ENCODE measurements around the gene AIPL1. TPM values are rescaled to one million over a fixed set of nuclear protein-coding genes. Genes with fewer than 3 reads are reported as not detected.

AIPL1 gene
- total RNA-seq, 1 donor from 2014 or later: not detected

DNA sequence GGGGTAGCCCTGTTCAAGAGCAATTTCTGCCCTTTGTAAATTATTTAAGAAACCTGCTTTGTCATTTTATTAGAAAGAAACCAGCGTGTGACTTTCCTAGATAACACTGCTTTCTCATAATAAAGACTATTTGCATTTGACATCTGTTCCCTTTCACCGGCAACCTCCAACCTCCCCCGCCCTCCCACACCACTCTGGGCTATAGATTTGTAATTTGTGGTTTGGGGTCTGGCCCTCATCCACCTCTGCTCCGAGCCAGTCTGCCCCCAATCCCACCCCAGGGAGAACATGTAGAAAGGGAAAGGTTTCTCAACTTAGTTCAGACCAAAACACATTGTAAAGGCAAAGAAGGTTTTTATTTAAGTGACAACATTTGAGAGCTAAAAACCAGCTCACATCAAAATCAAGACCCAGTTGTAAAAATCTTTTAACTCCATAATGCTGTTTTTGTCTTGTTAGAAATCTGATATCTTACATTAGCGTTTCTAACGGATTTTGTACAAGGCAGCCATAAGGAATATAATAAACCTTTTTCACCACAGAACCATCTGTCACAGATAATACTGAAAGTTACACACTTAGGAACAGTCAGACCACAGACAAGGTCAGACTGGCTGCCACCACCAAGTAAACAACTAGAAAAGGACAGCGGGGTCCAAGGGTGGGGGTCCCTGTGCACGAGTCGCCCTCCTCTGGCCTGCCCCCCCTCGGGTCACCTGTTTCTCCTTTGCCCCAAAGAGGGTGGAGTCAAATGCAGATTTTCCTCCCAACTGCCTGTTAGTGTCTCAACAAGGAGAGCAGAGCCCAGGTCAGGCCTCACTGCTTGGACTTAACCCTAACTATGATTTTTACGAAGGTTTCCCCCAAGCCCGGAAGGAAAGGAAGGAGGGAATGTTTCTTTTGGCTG, 16.3 kb upstream of the AIPL1 start:
- DNase-seq (ENCODE audit: low read depth in 2 of 2): peak in 1 of 2 donors; percentile 33

DNA sequence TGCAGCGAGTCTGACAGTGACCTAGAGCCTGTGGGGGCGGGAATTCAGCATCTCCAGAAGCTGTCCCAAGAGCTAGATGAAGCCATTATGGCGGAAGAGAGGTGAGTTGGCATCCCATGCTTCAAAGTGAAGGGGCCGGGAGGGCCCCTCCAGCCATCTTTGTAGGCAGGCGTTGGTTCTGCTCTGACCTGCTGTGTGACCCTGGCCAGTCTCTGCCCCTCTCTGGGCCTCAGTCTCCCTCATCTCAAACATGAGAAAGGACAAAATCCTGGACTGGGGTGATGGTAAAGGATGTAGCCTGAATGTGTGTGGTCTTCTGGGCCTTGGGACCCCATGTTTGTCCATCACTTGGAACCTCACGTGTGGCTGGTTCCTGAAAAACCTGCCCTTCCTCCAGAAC, 14.4 kb upstream of the AIPL1 start:
- no peak for DNase-seq (ENCODE audit: low read depth in 2 of 2)

DNA sequence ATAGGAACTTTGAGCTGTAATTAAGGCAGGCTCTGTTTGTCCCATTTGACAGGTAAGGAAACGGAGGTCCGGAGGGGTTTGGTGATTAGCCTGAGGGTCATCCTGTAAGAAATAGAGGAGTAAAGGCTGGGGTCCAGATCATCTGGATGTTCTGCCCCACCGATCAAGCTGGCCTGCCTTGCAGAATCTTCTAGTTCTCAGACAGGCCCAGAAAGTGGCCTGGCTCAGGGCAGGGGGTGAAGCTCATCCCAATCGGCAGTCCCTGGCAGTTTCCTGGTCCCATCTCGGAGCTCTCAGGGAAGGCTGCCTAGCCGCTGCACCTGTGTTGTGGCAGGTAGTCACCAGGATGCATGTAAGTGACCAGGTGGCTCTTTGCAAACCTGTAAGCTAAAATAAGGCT, 13.6 kb upstream of the AIPL1 start:
- no peak for DNase-seq (ENCODE audit: low read depth in 2 of 2)

DNA sequence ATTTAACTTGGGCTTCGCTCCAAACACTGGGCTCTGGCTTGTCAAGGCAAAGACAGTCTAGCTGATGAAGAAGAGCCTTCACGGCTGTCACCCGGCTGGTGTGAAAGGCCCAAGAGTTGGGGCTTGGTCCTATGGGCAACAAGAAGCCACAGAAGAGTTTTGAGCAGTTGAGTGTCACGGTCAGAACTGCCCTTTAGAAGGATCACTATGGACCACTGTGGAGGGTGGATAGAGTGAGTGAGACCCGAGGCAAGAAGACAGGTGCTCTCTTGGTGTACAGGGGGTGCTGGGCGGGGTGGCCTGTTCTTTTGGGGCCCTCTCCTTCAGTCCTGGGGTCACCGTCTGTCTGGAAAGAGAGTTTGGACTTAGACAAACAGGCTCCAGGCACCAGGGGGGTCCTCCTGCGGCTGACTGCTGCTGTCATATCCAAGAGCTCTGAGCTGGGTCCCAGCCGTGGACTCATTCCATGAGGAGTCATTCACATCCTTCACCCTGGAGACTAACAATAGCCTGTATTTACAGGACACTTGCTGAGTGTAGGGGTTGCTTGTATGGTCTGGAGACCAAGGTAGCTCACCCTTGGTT, 11.7 kb upstream of the AIPL1 start:
- no peak for DNase-seq (ENCODE audit: low read depth in 2 of 2)

DNA sequence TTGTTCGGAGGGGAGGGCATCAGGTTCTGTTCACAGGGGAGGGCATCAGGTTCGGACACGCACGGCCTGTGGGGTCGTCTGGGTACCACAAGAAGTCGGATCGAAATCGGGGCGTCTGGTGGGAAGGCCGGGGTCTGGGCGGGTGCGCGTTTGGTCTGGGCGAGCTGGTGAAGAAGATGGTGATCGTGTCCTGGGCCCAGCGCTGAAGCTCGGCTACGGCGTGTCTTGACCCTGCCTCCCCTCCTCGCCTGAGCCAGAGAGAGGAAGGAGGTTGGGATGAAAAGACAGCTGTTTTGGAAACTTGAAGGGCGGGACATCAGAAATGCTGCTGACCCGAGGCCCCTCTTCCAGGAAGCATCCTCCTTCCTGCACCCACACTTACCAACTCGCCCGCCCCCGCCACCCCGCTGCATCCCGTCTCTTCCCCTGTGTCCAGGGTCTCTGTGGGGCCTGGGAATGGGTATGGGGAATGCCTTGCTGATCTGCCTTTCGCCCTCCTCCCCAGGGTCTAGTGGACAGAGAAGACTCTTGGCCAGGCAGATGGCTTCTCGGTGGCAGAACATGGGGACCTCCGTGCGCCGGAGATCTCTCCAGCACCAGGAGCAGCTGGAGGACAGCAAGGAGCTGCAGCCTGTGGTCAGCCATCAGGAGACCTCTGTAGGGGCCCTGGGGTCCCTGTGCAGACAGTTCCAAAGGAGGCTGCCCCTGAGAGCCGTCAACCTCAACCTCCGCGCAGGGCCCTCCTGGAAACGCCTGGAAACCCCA, 9.8 kb upstream of the AIPL1 start:
- DNase-seq (ENCODE audit: low read depth in 2 of 2): no peak

DNA sequence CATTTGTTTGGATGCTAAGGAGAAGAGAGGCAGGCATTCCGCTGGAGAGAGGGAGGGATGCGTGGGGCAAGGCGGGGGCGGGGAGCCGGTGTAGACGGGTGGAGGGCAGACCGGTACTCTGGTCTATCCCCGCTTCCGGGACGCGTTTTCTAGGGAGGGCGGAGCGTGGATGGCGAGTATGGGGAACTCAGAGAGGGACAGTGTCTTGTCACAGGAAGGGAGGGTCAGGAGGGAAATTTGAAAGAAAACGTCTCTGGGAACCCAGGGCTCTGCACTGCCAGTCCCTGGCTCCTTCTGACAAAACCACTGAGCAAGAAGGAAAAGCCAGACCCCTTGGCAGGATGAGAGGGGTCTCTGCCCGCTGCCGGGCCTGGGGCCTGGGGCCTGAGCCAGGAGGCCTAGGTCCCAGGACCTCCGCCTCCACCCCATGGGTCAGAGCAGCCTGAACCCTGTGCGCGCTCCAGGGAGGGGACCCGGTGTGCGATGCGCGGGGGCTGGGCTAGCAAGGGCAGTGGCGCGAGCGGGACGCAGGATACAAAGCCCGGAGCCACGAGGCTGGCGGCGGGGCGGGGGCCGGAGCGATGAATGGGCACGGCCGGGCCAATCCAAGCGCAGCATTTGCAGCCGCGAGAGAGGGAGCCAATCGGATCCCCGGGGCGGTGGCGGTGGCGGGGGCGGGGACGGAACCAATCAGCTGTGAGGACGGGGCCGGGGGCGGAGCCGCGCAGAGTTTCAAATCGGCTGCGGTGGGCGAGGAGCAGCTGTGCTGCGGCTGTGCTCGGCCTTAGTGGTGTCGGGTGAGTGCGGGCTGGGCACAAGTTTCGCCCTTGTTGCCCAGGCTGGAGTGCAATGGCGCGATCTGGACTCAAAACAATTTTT, 9.0 kb upstream of the AIPL1 start, which contains the start of gene PIMREG:
TSS of gene PIMREG (plus strand) at position 764 of the 879 bp plus-strand sequence. CDS start 656 bp downstream, outside the sequence.
- peak; percentile 93 to 95 for DNase-seq (ENCODE audit: low read depth in 2 of 2)

DNA sequence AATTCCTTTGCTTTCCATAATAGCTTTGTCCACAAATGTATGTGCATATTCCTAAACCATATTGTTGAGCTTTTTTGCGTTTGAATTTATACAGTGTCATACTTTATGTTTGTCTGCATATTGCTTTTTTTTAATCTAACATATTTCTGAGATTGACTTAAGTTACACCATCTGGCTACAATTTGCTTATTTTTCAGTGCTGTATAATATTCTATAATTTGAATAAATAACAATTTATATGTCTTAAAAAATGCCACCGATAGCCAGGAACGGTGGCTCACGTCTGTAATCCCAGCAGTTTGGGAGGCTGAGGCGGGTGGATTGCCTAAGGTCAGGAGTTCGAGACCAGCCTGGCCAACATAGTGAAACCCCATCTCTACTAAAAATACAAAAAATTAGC, 7.9 kb upstream of the AIPL1 start:
- DNase-seq (ENCODE audit: low read depth in 2 of 2): no peak

DNA sequence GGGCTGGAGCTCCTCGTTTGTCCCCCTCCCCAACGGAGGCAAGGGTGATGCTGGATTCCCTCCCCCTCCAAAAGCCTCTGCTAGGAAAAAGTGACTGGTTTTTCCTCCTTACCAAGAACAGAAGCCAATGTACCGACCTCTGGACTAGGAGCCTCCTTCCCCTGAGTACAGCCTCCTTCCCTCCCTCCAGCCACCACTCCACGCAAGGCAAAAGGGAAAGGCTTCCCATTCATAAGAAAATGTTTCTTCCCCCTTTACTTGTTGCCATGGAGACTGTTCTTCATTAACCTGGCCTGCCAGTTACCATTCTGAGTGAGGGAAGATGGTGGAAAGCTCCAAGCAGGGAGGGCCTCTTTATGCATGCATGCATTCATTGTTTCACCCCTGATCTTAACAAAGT, 5.0 kb upstream of the AIPL1 start:
- DNase-seq (ENCODE audit: low read depth in 2 of 2): no peak

DNA sequence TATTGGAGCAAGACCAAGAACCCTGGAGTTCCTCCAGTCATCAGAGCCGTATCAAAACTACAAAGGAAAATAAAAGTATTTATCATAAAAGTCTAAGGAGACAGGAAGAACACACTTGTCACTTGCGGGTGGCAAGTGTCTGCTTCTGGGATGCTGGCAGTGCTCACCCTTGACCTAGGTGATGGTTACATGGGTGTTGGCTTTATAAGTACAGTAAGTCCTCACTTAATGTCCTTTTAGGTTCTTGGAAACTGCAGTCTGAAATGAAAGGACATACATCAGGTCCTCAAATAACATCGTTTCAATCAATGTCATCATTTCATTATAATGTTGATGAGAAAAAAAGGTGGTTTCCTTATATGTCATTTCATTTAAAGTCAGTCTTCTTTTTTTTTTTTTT, 3.0 kb upstream of the AIPL1 start:
- no peak for DNase-seq (ENCODE audit: low read depth in 2 of 2)

DNA sequence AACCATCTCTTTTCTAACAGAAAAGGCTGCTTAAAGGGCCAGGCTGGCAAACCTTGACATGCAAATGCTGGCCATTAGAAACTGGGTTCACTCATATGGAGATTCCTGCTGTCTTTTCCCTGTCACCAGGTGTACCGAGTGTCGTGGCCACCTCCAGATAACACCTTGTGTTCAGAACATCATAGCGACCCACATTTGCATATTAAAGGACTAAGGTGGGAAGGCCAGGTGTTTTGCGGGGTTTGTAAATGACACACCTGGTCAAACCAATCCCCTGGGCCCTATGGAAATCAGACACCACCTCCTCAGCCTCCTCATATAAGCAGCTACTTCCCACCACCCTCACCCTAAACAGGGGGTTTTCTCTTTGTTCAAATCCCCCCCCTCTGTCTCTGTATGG, 2.5 kb upstream of the AIPL1 start:
- no peak for DNase-seq (ENCODE audit: low read depth in 2 of 2)

DNA sequence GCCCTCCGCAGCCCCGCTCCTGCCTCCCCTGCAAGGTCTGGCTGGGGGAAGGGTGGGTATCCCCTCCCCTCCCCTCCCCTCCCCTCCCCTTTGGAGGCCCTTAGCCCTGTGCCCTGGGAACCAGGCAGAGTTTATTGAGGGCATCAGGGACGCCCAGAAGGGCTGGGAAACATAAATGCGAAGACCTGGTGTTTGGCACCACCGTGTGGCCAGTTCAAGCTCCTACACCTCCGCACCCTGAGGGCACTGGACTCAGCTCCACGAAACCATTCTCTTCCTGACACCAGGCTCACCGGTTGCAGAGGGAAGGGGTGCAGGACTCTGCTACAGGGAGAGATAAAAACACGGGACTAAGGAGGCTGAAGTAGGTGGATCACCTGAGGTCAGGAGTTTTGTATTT, 1.0 kb upstream of the AIPL1 start:
- peak; percentile 70 to 79 for DNase-seq (ENCODE audit: low read depth in 2 of 2)

DNA sequence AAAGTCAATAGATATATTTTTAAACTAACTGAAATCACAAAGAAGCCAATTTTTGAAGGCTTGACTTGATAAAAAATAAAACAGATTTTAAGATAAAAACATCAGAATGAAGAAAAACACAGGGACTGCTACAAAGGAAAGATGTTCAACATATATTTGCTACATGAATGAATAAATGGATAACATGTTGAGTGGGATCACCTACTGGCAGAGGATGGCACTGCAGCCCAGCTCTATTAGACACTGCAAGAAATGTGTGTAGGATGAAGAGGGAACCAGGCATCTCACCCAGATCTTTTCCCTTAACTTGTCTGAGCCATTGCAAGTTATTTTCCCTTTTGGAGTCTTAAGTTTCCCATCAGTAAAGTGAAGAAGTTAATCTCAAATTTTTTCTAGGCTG, 4.2 kb downstream of the AIPL1 start:
- DNase-seq (ENCODE audit: low read depth in 2 of 2): no peak

DNA sequence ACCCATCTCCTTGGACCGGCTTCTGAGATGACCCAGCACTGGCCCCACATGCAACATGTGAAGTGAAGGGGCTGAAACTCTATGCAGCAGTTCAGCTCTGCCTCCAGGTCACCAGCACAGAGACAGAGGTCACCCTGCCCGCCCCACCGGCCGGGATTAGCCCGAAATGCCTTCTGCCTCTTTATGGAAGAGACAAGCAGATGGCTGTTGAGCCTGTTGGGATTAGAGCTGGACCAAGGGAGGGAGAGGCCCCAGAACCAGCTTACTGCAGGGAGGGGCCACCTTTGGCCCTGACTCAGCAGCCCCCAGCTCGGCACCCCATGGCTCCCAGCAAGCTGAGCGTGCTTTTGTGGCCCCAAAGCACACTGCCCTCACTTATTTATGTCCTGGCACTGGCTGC, 5.7 kb downstream of the AIPL1 start:
- DNase-seq (ENCODE audit: low read depth in 2 of 2): no peak

DNA sequence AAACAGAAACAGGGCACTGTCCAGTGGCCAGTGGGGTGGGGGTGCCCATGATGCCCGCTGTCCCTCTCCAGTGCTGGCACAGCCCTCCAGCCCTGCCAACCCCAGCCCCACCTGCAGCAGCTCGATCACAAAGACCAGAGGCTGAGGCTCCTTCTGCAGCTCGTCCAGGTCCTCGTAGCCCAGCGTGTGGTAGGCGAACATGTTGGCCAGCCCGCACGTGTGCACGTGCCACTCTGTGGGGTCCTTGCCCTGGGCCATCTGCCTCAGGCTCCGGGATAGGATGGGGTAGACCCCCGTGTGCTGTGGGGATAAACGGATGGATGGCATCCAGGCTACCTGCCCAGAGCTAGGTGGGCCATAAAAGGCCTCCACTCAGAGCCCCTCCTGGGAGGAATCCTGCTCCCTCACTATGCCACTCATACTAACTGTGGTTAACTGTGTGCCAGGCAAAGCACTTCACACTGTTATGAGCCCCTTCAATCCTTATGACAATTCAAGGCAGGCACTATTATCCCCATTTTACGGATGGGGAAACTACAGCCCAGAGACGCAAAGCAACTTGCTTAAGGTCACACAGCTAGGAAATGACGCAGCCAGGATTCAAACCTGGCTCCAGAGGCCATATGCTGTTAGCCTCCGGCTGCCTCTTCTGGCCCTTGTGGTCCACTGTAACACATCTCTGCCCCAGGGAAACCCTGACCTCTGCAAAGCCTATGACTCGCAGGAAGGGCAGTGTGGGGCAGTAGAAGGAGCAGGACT, 6.5 kb downstream of the AIPL1 start:
- DNase-seq (ENCODE audit: low read depth in 2 of 2): no peak

DNA sequence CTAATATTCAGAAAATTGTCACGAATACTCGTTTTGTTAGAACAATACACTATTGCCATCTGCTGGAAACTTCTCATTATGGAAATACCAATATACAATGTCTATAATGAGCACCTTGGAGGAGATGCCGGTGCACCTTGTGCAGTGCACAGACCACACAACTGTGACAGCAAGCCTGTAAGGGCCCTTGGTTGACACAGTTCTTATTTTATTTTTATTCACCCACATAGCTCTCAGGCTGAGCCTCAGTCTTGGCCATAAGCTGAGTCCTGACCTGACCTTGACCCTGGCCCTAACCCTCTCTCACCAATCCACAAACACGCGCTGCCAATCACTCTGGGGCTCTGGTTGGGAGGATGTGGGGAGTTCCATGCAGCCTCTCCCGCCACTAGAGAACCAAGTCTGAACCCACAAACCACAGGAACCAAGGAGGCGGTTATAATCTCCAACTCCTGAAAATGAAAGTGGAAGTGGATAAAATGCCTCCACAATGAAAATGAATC, 7.6 kb downstream of the AIPL1 start:
- DNase-seq (ENCODE audit: low read depth in 2 of 2): no peak

DNA sequence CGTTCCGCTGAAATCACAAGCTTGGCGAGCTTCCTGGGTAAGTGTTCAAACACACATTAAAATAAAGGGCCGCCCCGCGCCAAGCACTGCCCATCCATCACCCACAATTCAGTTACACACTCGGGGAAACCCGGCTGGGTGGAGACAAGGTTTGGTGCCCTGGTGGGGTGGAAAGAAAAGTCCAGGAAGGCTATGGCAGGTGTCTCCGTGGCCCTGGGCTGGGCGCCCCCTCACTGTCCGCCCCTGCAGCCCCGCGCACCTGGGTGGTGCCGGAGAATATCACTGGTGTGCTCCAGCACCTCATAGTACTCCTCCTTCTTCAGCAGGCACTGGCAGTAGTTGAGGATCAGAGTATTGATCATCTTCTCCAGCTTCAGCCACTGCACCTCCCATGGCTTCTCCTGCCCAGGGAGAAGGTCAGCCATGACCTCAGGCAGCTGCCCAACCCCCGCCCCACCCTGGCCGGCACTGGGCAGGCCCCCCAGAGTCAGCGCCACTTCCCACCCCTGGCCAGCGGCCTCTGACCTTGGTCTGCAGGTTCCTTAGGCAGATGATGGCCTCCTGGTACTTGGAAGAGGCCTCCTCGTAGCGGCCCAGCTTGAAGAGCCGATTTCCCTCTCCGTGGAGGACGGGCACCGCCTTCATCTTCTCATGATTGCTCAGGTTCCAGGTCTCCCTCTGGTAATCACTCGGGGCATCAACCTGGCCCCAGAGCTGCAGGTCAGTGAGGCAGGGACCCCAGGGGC, 8.4 kb downstream of the AIPL1 start:
- no peak for DNase-seq (ENCODE audit: low read depth in 2 of 2)

DNA sequence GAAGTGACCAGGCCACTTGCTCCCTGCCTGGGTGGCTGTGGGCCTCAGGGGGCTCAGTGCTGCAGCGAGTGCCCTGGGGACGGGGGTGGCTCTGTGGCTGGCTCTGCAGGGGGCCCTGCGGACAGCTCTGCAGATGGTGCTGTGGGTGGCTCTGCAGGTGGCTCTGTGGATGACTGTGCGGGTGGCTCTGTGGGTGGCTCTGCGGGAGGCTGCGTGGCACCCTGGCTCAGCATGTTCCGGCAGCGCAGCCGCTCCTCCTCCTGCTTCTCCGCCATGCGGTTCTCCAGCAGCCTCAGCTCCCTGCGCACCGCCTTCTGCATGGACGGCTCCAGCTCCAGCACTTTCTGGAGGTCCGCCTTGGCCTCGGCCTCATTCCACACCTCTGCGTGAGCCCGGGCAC, 9.5 kb downstream of the AIPL1 start:
- no peak for DNase-seq (ENCODE audit: low read depth in 2 of 2)

DNA sequence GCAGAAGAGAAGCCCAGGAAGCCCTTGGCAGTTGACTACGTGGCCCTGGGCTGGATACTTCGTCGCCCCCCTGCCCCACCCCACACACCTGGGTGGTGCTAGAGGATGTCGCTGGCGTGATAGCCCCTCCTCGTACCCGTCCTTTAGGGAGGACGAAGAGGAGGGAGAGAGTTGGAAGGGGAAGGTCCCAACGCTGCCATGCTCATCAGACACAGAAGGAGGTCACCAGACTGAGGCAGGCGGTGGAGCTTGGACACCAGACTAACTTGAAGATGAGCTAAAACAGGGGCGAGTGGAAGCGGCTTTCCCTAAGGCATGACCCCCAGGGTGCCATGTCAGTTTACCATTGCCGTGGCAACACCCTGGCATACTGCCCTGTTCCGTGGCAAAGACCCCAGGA, 11.0 kb downstream of the AIPL1 start:
- no peak for DNase-seq (ENCODE audit: low read depth in 2 of 2)

DNA sequence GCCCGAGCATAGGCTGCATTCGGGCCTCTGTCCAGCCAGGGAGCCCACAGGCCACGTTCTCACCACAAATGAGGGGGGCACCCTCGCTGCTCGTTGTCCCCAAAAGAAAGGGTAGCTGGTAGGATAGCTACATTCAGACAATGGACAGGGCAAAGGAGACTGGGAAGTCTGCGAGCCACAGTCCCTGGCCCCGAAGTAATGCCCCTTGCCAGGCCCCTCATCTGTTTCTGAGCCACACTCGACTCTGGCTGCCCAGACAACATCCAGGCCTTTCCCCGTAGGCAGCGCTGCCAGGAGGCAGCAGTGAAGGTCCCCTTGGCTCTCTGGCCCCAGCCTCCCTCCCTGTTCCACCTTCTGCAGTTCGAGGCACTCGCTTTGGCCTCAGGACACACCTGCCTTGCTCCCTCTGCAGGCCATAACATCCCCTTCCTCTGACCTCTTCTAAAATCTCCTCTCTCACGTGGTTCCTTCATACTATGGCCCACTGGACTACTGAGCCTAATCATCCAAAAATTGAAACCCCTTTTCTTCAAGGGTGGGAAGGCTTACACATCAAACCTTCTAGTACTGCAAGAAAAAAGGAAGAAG, 12.2 kb downstream of the AIPL1 start:
- DNase-seq (ENCODE audit: low read depth in 2 of 2): no peak

All from lung microvascular endothelial cell (primary cell).